ENCODE data around the gene FBLN2. TPM values are rescaled to one million over a fixed set of nuclear protein-coding genes. Genes with fewer than 3 reads are reported as not detected.

FBLN2 gene
- total RNA-seq, 1 donor from 2014 or later = not detected

Other genes with a start within 250 kb of the FBLN2 start
- gene NUP210, start 128.8 kb upstream of the FBLN2 start, total RNA-seq = 164 and 169 TPM in 2 replicates
- 1.5 and 2.1 TPM in 2 replicates for gene HDAC11, start 68.8 kb upstream of the FBLN2 start, total RNA-seq